HFFc6 (cell line): Measurements from ENCODE around the gene C10orf90. TPM values are rescaled to one million over a fixed set of nuclear protein-coding genes. Genes with fewer than 3 reads are reported as not detected.

Experiments used
- DNase-seq: peaks from one replicate; pipeline ENCODE4 v3.0.0-alpha.2; 2018
- H3K27ac Mint-ChIP-seq: 2 replicates; pipeline ENCODE4 v1.8.0; 2020; ENCODE audit warnings: mild to moderate bottlenecking, mixed read lengths
- H3K27me3 Mint-ChIP-seq: 2 replicates; pipeline ENCODE4 v1.8.0; 2021; ENCODE audit warnings: mild to moderate bottlenecking, moderate library complexity, mixed read lengths; ENCODE audit not compliant: insufficient read depth
- H3K36me3 Mint-ChIP-seq: 2 replicates; pipeline ENCODE4 v1.8.0; 2021; ENCODE audit warnings: low read depth, mixed read lengths
- H3K4me1 Mint-ChIP-seq: 2 replicates; pipeline ENCODE4 v1.8.0; 2020; ENCODE audit warnings: low read depth, mixed read lengths
- H3K4me3 Mint-ChIP-seq: 2 replicates; pipeline ENCODE4 v1.8.0; 2020; ENCODE audit warnings: mild to moderate bottlenecking, moderate library complexity, mixed read lengths
- H3K9me3 Mint-ChIP-seq: 2 replicates; pipeline ENCODE4 v1.8.0; 2020; ENCODE audit warnings: mild to moderate bottlenecking, mixed read lengths
- CTCF ChIP-seq: fragments of 200-600 bp; sonication (generic); IDR thresholded peaks from 2 replicates; pipeline ENCODE4 v1.5.0; 2021; ENCODE audit warnings: antibody characterized with exemption, mild to moderate bottlenecking
- total RNA-seq, 6 experiments: library from RNA; stranded (reverse); fragmentation: NEBNext Ultra II Directional; extraction: Animal tissue kit (Norgen Biotek cat#: 25700); gene quantifications; 2 replicates in 1 of 6; 3 replicates in 5 of 6; pipeline ENCODE4 v1.2.3, GENCODE V29; 2021

C10orf90 gene
- total RNA-seq, 6 experiments from 2014 or later = not detected

GRCh38 chr10:126696684-126697083 is 26.2 kb upstream of the C10orf90 start:
- no peak for TF ChIP-seq CTCF
- no peak overlapping the region for H3K27ac Mint-ChIP-seq
- H3K4me3 Mint-ChIP-seq = no peak overlapping the region
- peaks cover 28% of the 10 kb centered on the region; the same call in 1 of the 2 replicates for H3K9me3 Mint-ChIP-seq
- H3K4me1 Mint-ChIP-seq = no peaks in the 10 kb centered on the region
- DNase-seq = no peak
- H3K36me3 Mint-ChIP-seq = no peaks in the 10 kb centered on the region
- no peaks in the 10 kb centered on the region; the same call in 1 of the 2 replicates for H3K27me3 Mint-ChIP-seq

- Mint-ChIP-seq H3K4me3 (no peak overlapping the region), H3K9me3 (peaks cover 18% of the 10 kb centered on the region; the same call in 1 of the 2 replicates), H3K4me1 (no peaks in the 10 kb centered on the region), H3K27me3 (peaks cover 1% of the 10 kb centered on the region; the same call in 1 of the 2 replicates), H3K36me3 (no peaks in the 10 kb centered on the region), H3K27ac (no peak overlapping the region)
- no peak for DNase-seq
- TF ChIP-seq CTCF = no peak
These were observed 21.0 kb upstream of the C10orf90 start for GRCh38 chr10:126691456-126691855.

GRCh38 chr10:126690534-126690933 is 20.0 kb upstream of the C10orf90 start:
- H3K4me3 Mint-ChIP-seq = no peak overlapping the region
- no peak overlapping the region for H3K27ac Mint-ChIP-seq
- peaks cover 1% of the 10 kb centered on the region; the same call in 1 of the 2 replicates for H3K27me3 Mint-ChIP-seq
- H3K36me3 Mint-ChIP-seq = no peaks in the 10 kb centered on the region
- H3K4me1 Mint-ChIP-seq = no peaks in the 10 kb centered on the region
- DNase-seq = no peak
- H3K9me3 Mint-ChIP-seq = peaks cover 24% of the 10 kb centered on the region; the same call in 1 of the 2 replicates
- TF ChIP-seq CTCF = no peak

GRCh38 chr10:126689461-126689994 is 19.0 kb upstream of the C10orf90 start:
- Mint-ChIP-seq H3K9me3 (peaks cover 16% of the 10 kb centered on the region; the same call in 1 of the 2 replicates), H3K4me1 (no peaks in the 10 kb centered on the region), H3K4me3 (no peak overlapping the region), H3K27me3 (peaks cover 1% of the 10 kb centered on the region), H3K27ac (no peak overlapping the region), H3K36me3 (no peaks in the 10 kb centered on the region)
- no peak for TF ChIP-seq CTCF
- no peak for DNase-seq

- Mint-ChIP-seq H3K36me3 (no peaks in the 10 kb centered on the region), H3K4me3 (no peak overlapping the region), H3K27me3 (peaks cover 1% of the 10 kb centered on the region), H3K4me1 (no peaks in the 10 kb centered on the region), H3K27ac (no peak overlapping the region), H3K9me3 (peaks cover 10% of the 10 kb centered on the region; the same call in 1 of the 2 replicates)
- TF ChIP-seq CTCF = no peak
- no peak for DNase-seq
These were observed 16.7 kb upstream of the C10orf90 start for GRCh38 chr10:126687121-126687606.
